GM06990 (cell line): ENCODE results near the gene RFX4.

Experiments used
- DNase-seq: peaks from one replicate; pipeline ENCODE4 v3.0.0-alpha.2; 2011; ENCODE audit not compliant: insufficient read length; ENCODE audit errors: extremely low read depth
- H3K27me3 ChIP-seq: replicated peaks from 2 replicates; pipeline ENCODE4 v1.6.0; 2011; ENCODE audit warnings: low read length; ENCODE audit not compliant: control insufficient read depth, insufficient read depth
- H3K36me3 ChIP-seq: 2 replicates; pipeline ENCODE4 v1.5.1; 2011; ENCODE audit warnings: low read length; ENCODE audit not compliant: control insufficient read depth, insufficient read depth
- H3K4me3 ChIP-seq: replicated peaks from 2 replicates; pipeline ENCODE4 v1.5.1; 2011; ENCODE audit warnings: low read depth, mild to moderate bottlenecking, control low read depth, low read length
- CTCF ChIP-seq: IDR thresholded peaks from 2 replicates; pipeline ENCODE4 v1.5.1; 2011; ENCODE audit warnings: low read length, control low read depth, mild to moderate bottlenecking, inconsistent platforms; ENCODE audit not compliant: insufficient read depth, poor library complexity, severe bottlenecking

The RFX4 gene

DNA sequence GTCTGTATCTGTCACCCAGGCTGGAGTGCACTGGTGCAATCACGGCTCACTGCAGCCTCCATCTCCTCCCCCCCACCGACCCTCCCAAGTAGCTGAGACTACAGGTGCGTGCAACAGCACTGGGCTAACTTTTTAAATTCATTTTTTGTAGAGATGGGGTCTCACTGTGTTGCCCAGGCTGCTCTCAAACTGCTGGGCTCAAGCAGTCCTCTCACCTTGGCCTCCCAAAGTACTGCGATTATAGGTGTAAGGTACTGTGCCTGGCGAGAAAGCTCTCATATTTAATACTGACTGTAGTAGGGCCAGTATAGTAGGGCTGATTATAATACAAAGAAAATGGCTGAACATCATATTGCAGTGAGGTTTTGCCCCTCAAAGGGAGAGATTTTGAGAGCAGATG, 194.1 kb downstream of the RFX4 start:
- TF ChIP-seq CTCF, result no peak
- Histone ChIP-seq H3K36me3 (no peaks in the 10 kb centered on the region), H3K4me3 (no peak overlapping the region), H3K27me3 (no peaks in the 10 kb centered on the region)
- no peak for DNase-seq

- no peak for TF ChIP-seq CTCF
Measured at GRCh38 chr12:106780010-106780631, 197.3 kb downstream of the RFX4 start.

GRCh38 chr12:106782619-106783018, 199.8 kb downstream of the RFX4 start:
- Histone ChIP-seq H3K36me3 (no peaks in the 10 kb centered on the region), H3K27me3 (no peaks in the 10 kb centered on the region), H3K4me3 (no peak overlapping the region)
- TF ChIP-seq CTCF, result no peak
- no peak for DNase-seq

More at GRCh38 chr12:106780010-106780631, 197.3 kb downstream of the RFX4 start:
- no peaks in the 10 kb centered on the region for H3K27me3 ChIP-seq
- H3K36me3 ChIP-seq, result no peaks in the 10 kb centered on the region
- DNase-seq, result no peak
- no peak overlapping the region for H3K4me3 ChIP-seq

- Histone ChIP-seq H3K36me3 (peaks cover 2% of the 10 kb centered on the region; the same call in 1 of the 2 replicates), H3K27me3 (no peaks in the 10 kb centered on the region), H3K4me3 (no peak overlapping the region)
- no peak for DNase-seq
- no peak for TF ChIP-seq CTCF
Measured at GRCh38 chr12:106783515-106783914, 200.7 kb downstream of the RFX4 start.

DNA sequence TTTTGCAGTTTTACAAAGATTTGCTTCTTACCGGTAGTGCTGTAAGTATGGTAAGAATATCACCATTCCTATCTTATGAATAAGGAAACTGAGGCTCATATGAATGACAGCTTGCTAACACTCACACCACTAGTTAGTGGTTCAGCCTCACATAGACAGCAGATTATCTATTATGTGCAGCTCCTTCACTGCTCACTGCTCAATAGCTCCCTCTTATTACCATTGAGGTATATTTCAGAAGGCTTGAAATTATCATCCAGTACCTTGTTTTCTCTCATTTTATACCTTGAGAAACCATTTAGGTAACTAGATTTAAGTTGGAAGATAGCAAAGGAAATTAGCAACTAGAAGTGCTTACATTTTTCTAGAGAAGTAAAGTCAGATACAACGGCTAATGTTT, 207.2 kb downstream of the RFX4 start:
- peak; percentile 19 for TF ChIP-seq CTCF
- Histone ChIP-seq H3K27me3 (no peaks in the 10 kb centered on the region), H3K4me3 (no peak overlapping the region), H3K36me3 (peaks cover 6% of the 10 kb centered on the region)
- no peak for DNase-seq

- Histone ChIP-seq H3K27me3 (no peaks in the 10 kb centered on the region), H3K36me3 (peaks cover 6% of the 10 kb centered on the region), H3K4me3 (no peak overlapping the region)
- no peak for DNase-seq
- TF ChIP-seq CTCF, result no peak
Measured at GRCh38 chr12:106791531-106791930, 208.7 kb downstream of the RFX4 start.
